Measurements from ENCODE around the gene RAI14.
"Not testable (repeated sequence)": the region's sequence is repeated elsewhere in the genome, so short reads cannot be mapped to it uniquely, and the experiment has no call there.

RAI14 gene

DNA sequence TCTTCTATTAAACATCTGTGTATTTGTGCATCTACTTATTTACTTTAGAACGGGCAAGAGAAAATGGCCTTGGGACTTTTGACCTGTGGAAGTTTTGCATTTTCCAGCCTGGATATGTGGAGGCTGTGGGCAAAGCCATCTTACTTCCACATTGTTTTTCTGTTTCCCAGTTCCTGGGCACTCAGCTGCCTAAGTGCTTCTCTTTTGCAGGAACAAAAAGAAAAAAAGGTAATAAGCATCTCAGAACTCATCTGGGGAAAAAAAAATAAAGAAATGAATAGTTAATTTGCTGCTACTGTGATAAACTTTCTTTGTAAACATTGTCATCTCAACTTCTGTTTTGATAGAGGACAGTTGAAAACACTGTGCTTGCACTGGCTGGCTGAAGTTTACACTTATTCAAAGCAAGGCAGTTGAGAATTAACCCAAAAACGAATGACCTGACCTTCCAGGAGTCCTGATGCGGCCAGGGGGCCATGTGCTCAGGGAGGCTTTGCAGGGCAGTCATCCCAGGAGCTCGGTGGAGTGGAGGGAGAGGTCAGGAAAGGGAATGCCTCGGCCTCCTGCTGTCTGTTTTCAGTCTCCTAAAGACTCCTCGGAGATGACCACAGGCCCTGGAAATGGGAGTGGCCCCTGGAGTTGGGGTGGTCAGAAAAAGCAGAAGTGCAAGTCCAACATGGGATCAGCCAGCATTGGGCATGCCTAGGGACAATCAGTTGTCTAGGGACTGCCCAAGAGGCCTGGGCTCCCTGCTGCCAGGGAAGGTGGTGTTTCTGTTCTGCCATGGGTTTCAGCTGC is 75.5 kb downstream of the RAI14 start:
- no peak for DNase-seq (ENCODE audit: low spot score)

DNA sequence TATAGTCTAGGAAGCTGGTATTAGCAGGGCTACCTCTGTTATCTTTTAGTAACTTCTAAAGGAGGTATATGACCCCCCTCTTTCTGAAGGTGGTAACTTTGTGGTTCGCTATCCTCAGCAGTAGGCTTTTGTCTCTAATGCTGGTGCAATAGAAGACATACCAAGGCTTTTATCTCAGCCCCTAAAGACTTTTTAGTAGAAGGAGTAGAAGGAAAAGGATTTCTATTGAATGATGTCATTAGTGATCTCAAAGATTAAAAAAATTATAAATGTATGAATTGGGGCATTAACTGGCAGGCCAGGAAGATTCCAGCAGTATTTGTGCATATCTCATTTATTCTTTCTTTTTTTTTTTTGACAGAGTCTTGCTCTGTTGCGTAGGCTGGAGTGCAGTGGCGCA is 78.2 kb downstream of the RAI14 start:
- DNase-seq (ENCODE audit: low spot score) = no peak

DNA sequence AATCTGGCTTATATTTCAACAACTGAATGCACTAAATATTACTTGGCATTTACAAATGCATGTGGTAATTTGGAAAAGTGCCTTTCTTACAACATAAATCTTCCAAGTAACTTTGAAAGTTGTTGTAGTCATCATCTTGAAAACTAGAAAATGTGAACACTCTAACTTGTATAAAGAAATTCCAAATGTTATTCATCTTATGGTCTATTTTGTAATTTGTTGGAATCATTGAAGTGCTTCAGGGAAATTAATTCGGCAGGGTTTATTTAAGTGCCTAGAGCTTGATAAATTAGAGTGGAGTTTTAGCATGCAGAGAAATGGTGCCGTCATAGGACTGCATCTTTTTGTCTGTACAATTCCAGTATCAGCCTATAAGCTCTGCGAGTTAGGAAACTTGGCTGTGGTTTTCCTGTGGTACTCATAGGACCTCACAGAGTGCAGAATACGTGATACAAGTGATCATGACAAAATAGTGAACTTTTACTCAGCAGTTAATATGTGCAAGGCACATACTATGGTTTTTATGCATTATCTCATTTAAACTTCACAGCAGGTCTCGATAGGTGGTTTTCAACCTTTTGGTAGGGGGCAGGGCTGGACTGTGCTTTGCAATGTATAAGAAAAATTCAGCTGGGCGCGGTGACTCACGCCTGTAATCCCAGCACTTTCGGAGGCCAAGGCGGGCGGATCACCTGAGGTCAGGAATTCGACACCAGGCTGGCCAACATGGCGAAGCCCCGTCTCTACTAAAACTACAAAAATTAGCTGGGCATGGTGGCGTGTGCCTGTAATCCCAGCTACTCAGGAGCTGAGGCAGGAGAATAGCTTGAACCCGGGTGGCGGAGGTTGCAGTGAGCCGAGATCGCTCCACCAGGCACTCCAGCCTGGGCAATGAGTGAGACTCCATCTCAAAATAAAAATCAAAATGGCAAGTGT is 79.6 kb downstream of the RAI14 start:
- no peak for DNase-seq (ENCODE audit: low spot score)

DNA sequence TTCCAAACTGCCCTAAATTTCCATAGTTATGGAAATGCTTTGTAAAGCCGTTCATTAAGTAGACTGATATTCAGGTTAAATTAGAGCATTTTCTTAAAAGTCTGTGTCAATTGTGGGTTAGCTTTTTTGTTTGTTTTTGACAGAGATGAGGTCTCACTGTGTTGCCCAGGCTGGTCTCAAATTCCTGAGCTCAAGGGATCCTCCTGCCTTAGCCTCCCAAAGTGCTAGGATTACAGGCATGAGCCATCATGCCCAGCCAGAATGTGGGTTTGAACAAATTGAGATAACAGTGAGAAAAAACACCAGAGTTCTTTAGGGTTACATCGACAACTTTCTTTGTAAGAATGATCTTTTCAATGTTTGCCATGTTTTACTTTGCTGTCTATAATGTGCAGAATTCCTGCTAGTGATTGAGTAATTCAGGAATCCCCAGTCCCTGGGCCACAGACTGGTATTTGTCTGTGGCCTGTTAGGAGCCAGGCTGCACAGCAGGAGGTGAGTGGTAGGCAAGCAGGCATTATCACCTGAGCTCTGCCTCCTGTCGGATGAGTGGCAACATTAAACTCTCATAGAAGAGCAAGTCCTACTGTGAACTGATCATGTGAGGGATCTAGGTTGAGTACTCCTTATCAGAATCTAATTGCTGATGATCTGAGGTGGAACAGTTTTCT is 80.5 kb downstream of the RAI14 start:
- no peak for DNase-seq (ENCODE audit: low spot score)

- DNase-seq (ENCODE audit: low spot score) = no peak
Observed at GRCh38 chr5:34737731-34738130, 81.6 kb downstream of the RAI14 start.

- peak; percentile 15 for DNase-seq (ENCODE audit: low spot score)
Observed at GRCh38 chr5:34738381-34738780, 82.3 kb downstream of the RAI14 start.

GRCh38 chr5:34740389-34740806 is 84.3 kb downstream of the RAI14 start:
- DNase-seq (ENCODE audit: low spot score) = no peak

DNA sequence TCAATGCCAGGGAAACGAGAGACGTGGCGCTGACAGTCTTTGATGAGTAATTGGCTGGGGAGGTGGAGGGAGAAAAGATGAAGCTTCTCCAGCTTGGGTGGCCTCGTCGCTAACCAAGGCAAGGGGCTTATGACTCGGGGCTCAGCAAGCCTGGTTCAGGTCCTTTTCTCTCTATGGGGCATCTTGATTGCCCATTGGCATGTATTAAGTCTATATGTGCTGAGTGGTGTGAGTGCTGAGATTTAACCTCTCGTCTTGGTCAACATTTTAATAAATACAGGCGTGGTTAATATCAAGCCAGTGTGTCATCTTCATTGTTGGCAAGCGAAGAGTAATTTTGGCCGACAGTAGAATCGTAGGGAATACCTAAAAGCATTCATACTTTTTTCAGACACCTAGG is 85.9 kb downstream of the RAI14 start:
- DNase-seq (ENCODE audit: low spot score) = no peak

- DNase-seq (ENCODE audit: low spot score) = no peak
Observed at GRCh38 chr5:34743878-34744277, 87.8 kb downstream of the RAI14 start.

- DNase-seq (ENCODE audit: low spot score) = no peak
Observed at GRCh38 chr5:34748431-34748830, 92.3 kb downstream of the RAI14 start.

DNA sequence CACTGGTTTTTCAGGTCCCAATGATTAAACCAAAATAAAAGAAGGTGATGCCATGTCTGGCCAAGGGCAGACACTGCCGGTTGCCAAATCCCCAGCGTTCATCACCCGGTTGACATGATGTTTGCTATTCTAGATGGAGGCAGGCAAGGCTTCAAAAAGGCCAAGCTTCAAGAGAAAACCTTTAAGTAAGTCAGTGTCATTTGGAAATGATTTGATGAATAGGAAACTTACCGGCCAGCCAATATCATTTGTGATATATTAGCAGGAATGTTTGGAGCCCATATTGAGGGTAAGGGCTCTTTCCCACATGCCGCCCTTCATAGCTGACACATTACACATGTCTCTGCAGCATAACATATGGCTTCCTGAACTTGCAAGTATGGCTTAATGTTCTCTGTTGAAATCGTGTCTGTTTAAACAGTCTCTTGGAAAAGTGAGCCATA is 93.3 kb downstream of the RAI14 start:
- DNase-seq (ENCODE audit: low spot score) = no peak

DNA sequence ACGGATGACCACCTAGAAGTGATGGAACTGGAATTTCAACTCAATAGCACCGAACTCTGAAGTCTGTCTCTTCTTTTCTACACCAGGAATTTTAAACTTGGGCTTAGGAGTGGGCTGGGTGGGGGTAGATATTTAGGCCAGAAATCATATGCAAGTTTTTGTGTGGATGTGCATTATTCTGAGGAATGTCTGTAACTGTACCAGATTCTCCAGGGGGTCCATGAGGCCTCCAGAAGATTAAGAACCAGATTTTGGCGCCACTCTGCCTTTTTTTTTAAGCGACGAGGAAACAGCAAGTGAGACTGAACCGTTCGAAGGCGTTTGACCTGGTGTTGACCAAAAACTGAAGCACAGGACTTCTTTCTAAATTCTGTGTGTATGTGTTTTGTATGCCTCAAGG is 94.1 kb downstream of the RAI14 start:
- DNase-seq (ENCODE audit: low spot score) = no peak

GRCh38 chr5:34751807-34752736 is 95.9 kb downstream of the RAI14 start:
- no peak for DNase-seq (ENCODE audit: low spot score)

- not testable (repeated sequence) for DNase-seq (ENCODE audit: low spot score)
Observed at GRCh38 chr5:34753236-34753635, 97.1 kb downstream of the RAI14 start.

- no peak for DNase-seq (ENCODE audit: low spot score)
Observed at GRCh38 chr5:34755926-34756325, 99.8 kb downstream of the RAI14 start.

- no peak for DNase-seq (ENCODE audit: low spot score)
Observed at GRCh38 chr5:34756781-34757624, 100.9 kb downstream of the RAI14 start.

DNA sequence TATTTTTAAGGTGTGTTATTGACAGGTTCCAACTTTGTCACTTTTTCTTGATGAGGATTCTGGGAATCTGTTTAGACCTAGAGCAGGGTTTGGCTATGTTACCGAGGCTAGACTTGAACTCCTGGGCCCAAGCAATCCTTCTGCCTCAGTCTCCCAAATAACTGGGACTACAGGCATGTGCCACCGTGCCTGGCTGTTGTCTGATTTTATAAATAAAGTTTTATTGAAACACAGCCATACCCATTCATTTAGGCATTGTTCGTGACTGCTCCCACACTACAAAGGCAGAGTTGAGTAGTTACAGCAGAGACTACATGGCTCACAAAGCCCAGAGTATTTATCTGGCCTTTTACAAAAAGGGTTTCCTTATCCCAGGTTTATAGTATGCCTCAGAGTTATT is 102.4 kb downstream of the RAI14 start:
- DNase-seq (ENCODE audit: low spot score) = no peak

DNA sequence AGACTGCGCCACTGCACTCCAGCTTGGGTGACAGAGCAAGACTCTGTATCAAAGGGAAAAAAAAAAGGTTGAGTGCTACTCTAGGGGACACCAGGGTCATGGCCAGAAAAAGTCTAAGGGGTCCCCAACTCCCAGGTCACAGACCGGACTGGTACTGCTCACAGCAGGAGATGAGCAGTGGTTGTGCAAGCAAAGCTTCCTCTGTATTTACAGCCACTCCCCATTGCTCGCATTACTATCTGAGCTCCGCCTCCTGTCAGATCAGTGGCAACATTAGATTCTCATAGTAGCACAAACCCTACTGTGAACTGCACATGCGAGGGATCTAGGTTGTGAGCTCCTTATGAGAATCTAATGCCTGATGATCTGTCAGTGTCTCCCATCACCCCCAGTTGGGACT is 103.1 kb downstream of the RAI14 start:
- not testable (repeated sequence) for DNase-seq (ENCODE audit: low spot score)

DNA sequence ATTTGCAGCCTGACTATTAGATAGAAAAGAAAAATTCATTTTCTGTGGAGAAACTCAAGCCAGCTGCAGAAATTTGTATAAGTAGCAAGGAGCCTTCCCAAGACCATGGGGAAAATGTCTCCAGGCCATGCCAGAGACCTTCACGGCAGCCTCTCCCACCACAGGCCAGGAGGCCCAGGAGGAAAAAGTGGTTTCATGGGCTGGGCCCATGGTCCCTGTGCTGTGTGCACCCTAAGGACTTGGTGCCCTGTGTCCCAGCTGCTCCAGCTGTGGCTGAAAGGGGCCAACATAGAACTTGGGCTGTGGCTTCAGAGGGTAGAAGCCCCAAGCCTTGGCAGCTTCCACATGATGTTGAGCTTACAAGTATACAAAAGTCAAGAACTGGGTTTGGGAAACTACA is 109.5 kb downstream of the RAI14 start:
- DNase-seq (ENCODE audit: low spot score) = no peak

DNA sequence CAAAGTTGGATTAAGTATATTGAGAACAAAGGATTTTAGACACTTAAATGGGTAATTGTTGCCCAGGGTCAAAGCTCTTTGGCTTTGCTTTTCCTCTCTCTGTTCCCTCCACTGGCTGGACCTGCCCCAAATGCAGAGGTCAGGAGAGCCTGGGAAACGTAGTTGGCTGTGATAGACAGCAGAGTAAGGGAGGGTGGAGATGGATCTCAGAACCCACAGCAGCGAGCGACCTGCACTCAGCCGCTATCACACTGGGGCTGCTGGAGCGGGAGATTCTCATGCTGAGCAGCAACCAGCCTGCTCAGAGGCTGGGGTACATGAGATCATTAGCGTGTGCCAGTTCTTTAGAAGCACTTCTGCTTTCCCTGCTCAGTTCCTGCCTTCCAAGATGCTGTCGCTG is 111.1 kb downstream of the RAI14 start:
- no peak for DNase-seq (ENCODE audit: low spot score)

All from globus pallidus (tissue), 1 donor.